H9 (cell line): ENCODE measurements around the gene KCTD18. TPM values are rescaled to one million over a fixed set of nuclear protein-coding genes. Genes with fewer than 3 reads are reported as not detected.

Experiments
- DNase-seq: peaks from one replicate; pipeline ENCODE4 v3.0.0-alpha.2; 2017
- H2AFZ ChIP-seq: one replicate; pipeline ENCODE4 v1.6.1; 2013; ENCODE audit warnings: mild to moderate bottlenecking, low read length, control low read depth, moderate library complexity
- H2AK5ac ChIP-seq: 2 replicates; pipeline ENCODE4 v1.6.1; 2013; ENCODE audit warnings: low read length, control low read depth, mixed read lengths; ENCODE audit not compliant: insufficient read length
- H2BK120ac ChIP-seq: one replicate; pipeline ENCODE4 v1.6.1; 2013; ENCODE audit warnings: low read depth, mild to moderate bottlenecking, low read length, control low read depth, inconsistent platforms; ENCODE audit not compliant: poor library complexity, severe bottlenecking
- H2BK12ac ChIP-seq: 2 replicates; pipeline ENCODE4 v1.6.1; 2013; ENCODE audit warnings: low read length, control low read depth, mixed read lengths, low read depth; ENCODE audit not compliant: insufficient read length
- H2BK15ac ChIP-seq: 2 replicates; pipeline ENCODE4 v1.6.1; 2013; ENCODE audit warnings: low read depth, low read length, control low read depth
- H2BK20ac ChIP-seq: one replicate; pipeline ENCODE4 v1.6.1; 2013; ENCODE audit warnings: low read depth, mild to moderate bottlenecking, low read length, control low read depth, inconsistent platforms; ENCODE audit not compliant: poor library complexity, severe bottlenecking
- H2BK5ac ChIP-seq: 2 replicates; pipeline ENCODE4 v1.6.1; 2013; ENCODE audit warnings: low read length, control low read depth, mixed read lengths; ENCODE audit not compliant: insufficient read length
- H3K14ac ChIP-seq: 2 replicates; pipeline ENCODE4 v1.6.1; 2013; ENCODE audit warnings: low read length, control low read depth; ENCODE audit not compliant: insufficient read depth
- H3K18ac ChIP-seq: 2 replicates; pipeline ENCODE4 v1.6.1; 2013; ENCODE audit warnings: low read depth, mild to moderate bottlenecking, mixed read lengths, low read length, control low read depth; ENCODE audit not compliant: insufficient read length
- H3K23ac ChIP-seq: 2 replicates; pipeline ENCODE4 v1.6.1; 2013; ENCODE audit warnings: low read length, control low read depth, mixed read lengths, low read depth; ENCODE audit not compliant: insufficient read length
- H3K23me2 ChIP-seq: 2 replicates; pipeline ENCODE4 v1.6.1; 2013; ENCODE audit warnings: low read depth, mild to moderate bottlenecking, mixed read lengths, low read length, control low read depth; ENCODE audit not compliant: insufficient read length, poor library complexity, severe bottlenecking
- H3K27ac ChIP-seq: 2 replicates; pipeline ENCODE4 v1.5.1; 2013; ENCODE audit warnings: low read length, control low read depth, mixed read lengths, low read depth; ENCODE audit not compliant: insufficient read length
- H3K27me3 ChIP-seq: 2 replicates; pipeline ENCODE4 v1.6.1; 2013; ENCODE audit warnings: low read length, control low read depth, inconsistent platforms; ENCODE audit not compliant: insufficient read depth
- H3K4ac ChIP-seq: 2 replicates; pipeline ENCODE4 v1.6.1; 2013; ENCODE audit warnings: low read depth, mild to moderate bottlenecking, control low read depth, inconsistent platforms, low read length, moderate library complexity
- H3K4me1 ChIP-seq: 2 replicates; pipeline ENCODE4 v1.6.1; 2013; ENCODE audit warnings: low read length, control low read depth, inconsistent platforms; ENCODE audit not compliant: insufficient read depth
- H3K4me2 ChIP-seq: 2 replicates; pipeline ENCODE4 v1.6.1; 2013; ENCODE audit warnings: low read length, control low read depth, mixed read lengths; ENCODE audit not compliant: insufficient read length, insufficient read depth
- H3K56ac ChIP-seq: 2 replicates; pipeline ENCODE4 v1.6.1; 2013; ENCODE audit warnings: low read depth, mild to moderate bottlenecking, mixed read lengths, low read length, control low read depth; ENCODE audit not compliant: insufficient read length
- H3K79me1 ChIP-seq: 2 replicates; pipeline ENCODE4 v1.6.1; 2013; ENCODE audit warnings: low read depth, mild to moderate bottlenecking, moderate library complexity, low read length, control low read depth, inconsistent platforms; ENCODE audit not compliant: insufficient read depth, poor library complexity, severe bottlenecking
- H3K79me2 ChIP-seq: 2 replicates; pipeline ENCODE4 v1.6.1; 2013; ENCODE audit warnings: low read length, control low read depth, inconsistent platforms; ENCODE audit not compliant: insufficient read depth
- H3K9ac ChIP-seq: 2 replicates; pipeline ENCODE4 v1.6.1; 2013; ENCODE audit warnings: low read length, control low read depth, mixed read lengths; ENCODE audit not compliant: insufficient read length; ENCODE audit errors: extremely low read depth
- H3K9me3 ChIP-seq: one replicate; pipeline ENCODE4 v1.6.1; 2013; ENCODE audit warnings: low read depth, low read length, inconsistent platforms; ENCODE audit not compliant: control insufficient read depth
- H3T11ph ChIP-seq: one replicate; pipeline ENCODE4 v1.6.1; 2013; ENCODE audit warnings: mild to moderate bottlenecking, low read length, control low read depth, inconsistent platforms
- H4K20me1 ChIP-seq: one replicate; pipeline ENCODE4 v1.6.1; 2013; ENCODE audit not compliant: control insufficient read depth, insufficient read length, insufficient read depth
- H4K5ac ChIP-seq: 2 replicates; pipeline ENCODE4 v1.6.1; 2013; ENCODE audit warnings: low read depth, mild to moderate bottlenecking, mixed read lengths, low read length, control low read depth; ENCODE audit not compliant: insufficient read length
- H4K8ac ChIP-seq: replicated peaks from 2 replicates; pipeline ENCODE4 v1.6.1; 2013; ENCODE audit warnings: low read length, control low read depth, mixed read lengths, low read depth; ENCODE audit not compliant: insufficient read length
- H4K91ac ChIP-seq: 2 replicates; pipeline ENCODE4 v1.6.1; 2013; ENCODE audit warnings: low read depth, mild to moderate bottlenecking, moderate library complexity, mixed read lengths, low read length, control low read depth; ENCODE audit not compliant: insufficient read length
- H3K27ac Mint-ChIP-seq, 3 experiments: 2 replicates in 2 of 3; 3 replicates in 1 of 3; pipeline ENCODE4 v1.8.0; 2020 to 2021; ENCODE audit warnings: mixed read lengths in 3 of 3, mild to moderate bottlenecking in 1 of 3, moderate library complexity in 1 of 3
- H3K27me3 Mint-ChIP-seq: 2 replicates; pipeline ENCODE4 v1.8.0; 2021; ENCODE audit warnings: low read depth, mild to moderate bottlenecking, moderate library complexity, mixed read lengths
- H3K36me3 Mint-ChIP-seq, 3 experiments: 2 replicates in 2 of 3; 3 replicates in 1 of 3; pipeline ENCODE4 v1.8.0; 2020 to 2021; ENCODE audit warnings: low read depth in 3 of 3, mixed read lengths in 3 of 3; ENCODE audit not compliant: insufficient read depth in 1 of 3
- H3K4me1 Mint-ChIP-seq, 2 experiments: 2 replicates each; pipeline ENCODE4 v1.8.0; 2020; ENCODE audit warnings: mixed read lengths in 2 of 2
- H3K4me3 Mint-ChIP-seq, 2 experiments: 2 replicates in 1 of 2; 3 replicates in 1 of 2; pipeline ENCODE4 v1.8.0; 2020 to 2021; ENCODE audit warnings: mild to moderate bottlenecking in 2 of 2, mixed read lengths in 2 of 2, moderate library complexity in 1 of 2
- H3K9me3 Mint-ChIP-seq, 2 experiments: 2 replicates in 1 of 2; 3 replicates in 1 of 2; pipeline ENCODE4 v1.8.0; 2020; ENCODE audit warnings: mild to moderate bottlenecking in 2 of 2, mixed read lengths in 2 of 2, moderate library complexity in 1 of 2
- total RNA-seq: library from RNA; stranded (reverse); gene quantifications from 2 replicates; pipeline ENCODE4 v1.2.1, GENCODE V29; 2021
- TF ChIP-seq, protein P1 (sequence below): fragments of 200-600 bp; sonication (generic); conservative IDR thresholded peaks from 3 replicates; pipeline ENCODE4 v1.8.0; 2021; ENCODE audit warnings: antibody characterized with exemption, mild to moderate bottlenecking

Gene KCTD18
- total RNA-seq, 1 experiment from 2014 or later = 4.9 TPM

DNA sequence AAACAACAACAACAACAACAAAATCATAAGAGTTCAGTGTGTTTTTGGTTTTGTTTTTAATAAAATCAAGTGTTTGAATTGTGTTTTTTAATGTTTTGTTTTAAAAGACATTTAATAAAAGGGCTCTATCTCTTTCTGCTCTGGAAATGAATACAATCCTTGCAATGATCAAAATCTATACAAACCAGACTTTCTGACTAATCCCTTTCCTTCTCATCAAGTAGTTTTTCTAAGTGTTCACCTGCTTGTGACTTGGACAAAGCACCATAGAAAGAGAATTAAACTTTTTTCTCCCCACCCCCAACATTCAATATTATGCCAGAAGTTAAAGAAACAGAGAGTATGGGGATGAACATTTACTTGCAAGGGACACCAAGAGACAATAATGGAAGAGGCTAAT is 61.4 kb downstream of the KCTD18 start:
- Mint-ChIP-seq H3K4me1 (peaks cover 2 to 6% of the 10 kb centered on the region in 2 experiments), H3K4me3 (no peak overlapping the region), H3K36me3 (peaks cover 3 to 30% (median 4%) of the 10 kb centered on the region in 3 experiments; a peak in 5 of 7 replicates), H3K27me3 (no peaks in the 10 kb centered on the region), H3K27ac (no peak overlapping the region), H3K9me3 (no peaks in the 10 kb centered on the region)
- Histone ChIP-seq H3T11ph (no peak overlapping the region), H4K20me1 (no peaks in the 10 kb centered on the region), H3K23me2 (no peaks in the 10 kb centered on the region), H2AFZ (no peak overlapping the region), H2BK120ac (no peak overlapping the region), H2BK15ac (no peak overlapping the region), H3K79me1 (no peaks in the 10 kb centered on the region), H3K4ac (no peak overlapping the region), H4K8ac (no peak overlapping the region), H3K27me3 (no peaks in the 10 kb centered on the region), H3K9me3 (no peaks in the 10 kb centered on the region), H3K79me2 (no peaks in the 10 kb centered on the region), H3K23ac (no peak overlapping the region), H2BK20ac (no peak overlapping the region), H4K5ac (no peak overlapping the region), H3K18ac (no peak overlapping the region), H2AK5ac (no peak overlapping the region), H2BK12ac (no peak overlapping the region), H3K56ac (no peak overlapping the region), H3K9ac (no peak overlapping the region), H3K4me1 (peaks cover 2% of the 10 kb centered on the region; the same call in 1 of the 2 replicates), H3K4me2 (no peak overlapping the region), H3K27ac (no peak overlapping the region), H2BK5ac (no peak overlapping the region), H4K91ac (no peak overlapping the region), H3K14ac (no peak overlapping the region)
- TF ChIP-seq, protein P1, sequence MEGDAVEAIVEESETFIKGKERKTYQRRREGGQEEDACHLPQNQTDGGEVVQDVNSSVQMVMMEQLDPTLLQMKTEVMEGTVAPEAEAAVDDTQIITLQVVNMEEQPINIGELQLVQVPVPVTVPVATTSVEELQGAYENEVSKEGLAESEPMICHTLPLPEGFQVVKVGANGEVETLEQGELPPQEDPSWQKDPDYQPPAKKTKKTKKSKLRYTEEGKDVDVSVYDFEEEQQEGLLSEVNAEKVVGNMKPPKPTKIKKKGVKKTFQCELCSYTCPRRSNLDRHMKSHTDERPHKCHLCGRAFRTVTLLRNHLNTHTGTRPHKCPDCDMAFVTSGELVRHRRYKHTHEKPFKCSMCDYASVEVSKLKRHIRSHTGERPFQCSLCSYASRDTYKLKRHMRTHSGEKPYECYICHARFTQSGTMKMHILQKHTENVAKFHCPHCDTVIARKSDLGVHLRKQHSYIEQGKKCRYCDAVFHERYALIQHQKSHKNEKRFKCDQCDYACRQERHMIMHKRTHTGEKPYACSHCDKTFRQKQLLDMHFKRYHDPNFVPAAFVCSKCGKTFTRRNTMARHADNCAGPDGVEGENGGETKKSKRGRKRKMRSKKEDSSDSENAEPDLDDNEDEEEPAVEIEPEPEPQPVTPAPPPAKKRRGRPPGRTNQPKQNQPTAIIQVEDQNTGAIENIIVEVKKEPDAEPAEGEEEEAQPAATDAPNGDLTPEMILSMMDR = no peak
- DNase-seq = no peak
